GM21390 (cell line): ENCODE data around the gene TNFSF9.

ENCODE experiments used
- ATAC-seq: cut with Tn5 transposase; IDR thresholded peaks from one replicate; pipeline ENCODE4 v1.9.1; 2021; ENCODE audit not compliant: unreplicated experiment

Gene TNFSF9, protein sequence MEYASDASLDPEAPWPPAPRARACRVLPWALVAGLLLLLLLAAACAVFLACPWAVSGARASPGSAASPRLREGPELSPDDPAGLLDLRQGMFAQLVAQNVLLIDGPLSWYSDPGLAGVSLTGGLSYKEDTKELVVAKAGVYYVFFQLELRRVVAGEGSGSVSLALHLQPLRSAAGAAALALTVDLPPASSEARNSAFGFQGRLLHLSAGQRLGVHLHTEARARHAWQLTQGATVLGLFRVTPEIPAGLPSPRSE

DNA sequence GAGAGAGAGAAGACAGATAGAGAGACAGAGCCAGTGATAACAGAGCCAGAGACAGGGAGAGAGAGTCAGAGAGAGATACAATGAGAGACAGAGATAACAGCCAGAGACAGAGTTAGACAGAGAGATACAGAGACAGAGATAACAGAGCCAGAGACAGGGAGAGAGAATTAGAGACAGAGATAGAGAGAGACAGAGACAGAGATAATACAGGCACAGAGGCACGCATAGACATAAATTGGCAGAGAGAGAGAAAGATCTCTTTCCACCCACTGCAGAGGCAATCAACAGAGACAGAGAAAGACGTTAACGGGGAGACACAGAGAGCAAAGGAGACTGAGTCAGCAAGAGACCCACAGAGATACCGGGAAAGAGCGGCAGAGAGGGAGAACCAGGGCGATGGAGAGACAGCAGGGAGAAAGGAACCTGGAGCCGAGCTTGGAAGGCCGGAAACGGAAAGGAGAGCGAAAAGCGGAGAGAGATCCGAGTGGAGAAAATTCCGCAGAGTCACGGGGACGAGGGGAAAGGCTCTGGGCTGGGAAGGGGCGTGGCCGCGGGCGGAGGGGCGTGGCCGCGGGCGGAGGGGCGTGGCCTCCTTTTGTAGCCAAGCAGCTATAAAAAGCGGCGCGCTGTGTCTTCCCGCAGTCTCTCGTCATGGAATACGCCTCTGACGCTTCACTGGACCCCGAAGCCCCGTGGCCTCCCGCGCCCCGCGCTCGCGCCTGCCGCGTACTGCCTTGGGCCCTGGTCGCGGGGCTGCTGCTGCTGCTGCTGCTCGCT is at the start of gene TNFSF9:
TSS of gene TNFSF9 (plus strand) at position 641 of the 777 bp plus-strand sequence. CDS start at position 652, 11 bp downstream.
- no peak for ATAC-seq

GRCh38 chr19:6481541-6482342 is 49.1 kb upstream of the TNFSF9 start, which contains the start of gene DENND1C:
Gene DENND1C (minus strand): TSS chr19:6481787. CDS start chr19:6481695, 92 bp downstream.
- no peak for ATAC-seq

DNA sequence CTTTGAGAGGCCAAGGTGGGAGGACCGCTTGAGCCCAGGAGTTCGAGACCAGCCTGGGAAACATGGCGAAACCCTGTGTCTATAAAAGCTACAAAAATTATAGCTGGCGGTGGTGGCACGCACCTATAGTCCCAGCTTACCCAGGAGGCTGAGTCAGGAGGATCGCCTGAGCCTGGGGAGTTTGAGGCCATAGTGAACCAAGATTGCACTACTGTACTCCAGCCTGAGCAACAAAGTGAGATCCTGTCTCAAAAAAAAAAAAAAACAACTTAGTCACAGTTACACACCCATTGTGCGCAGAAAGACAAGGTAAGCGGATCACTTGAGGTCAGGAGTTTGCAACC is 48.5 kb upstream of the TNFSF9 start:
- ATAC-seq: no peak

DNA sequence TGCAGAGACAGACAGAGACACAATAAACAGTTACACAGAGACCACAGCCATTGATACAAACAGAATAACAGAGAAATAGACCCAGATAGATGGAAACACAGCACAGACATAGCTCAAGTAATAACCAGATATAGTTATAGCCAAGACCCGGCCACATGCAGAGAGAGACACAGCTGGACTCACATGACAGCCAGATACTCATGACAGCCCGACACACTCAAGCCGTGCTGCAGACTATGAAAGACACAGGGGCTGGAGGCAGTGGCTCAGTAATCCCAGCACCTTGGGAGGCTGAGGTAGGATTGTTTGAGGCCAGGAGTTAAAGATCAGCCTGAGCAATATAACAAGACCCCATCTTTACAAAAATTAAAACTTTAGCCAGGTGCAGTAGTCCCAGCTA is 47.6 kb upstream of the TNFSF9 start:
- no peak for ATAC-seq

DNA sequence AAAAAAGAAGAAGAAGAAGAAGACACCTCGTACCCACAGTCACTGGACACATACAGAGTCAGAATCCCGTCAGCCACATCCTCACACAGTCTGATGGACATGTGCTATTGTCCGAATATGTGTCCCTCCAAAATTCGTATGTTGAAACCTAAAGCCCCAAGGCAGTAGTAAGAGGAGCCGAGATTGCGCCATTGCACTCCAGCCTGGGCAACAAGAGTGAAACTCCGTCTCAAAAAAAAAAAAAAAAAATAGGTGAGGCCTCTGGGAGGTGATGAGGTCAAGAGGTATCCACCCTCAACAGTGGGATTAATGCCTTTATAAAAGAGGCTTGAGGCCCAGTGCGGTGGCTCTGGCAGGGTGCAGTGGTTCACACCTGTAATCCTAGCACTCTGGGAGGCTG is 46.6 kb upstream of the TNFSF9 start:
- ATAC-seq: no peak

- no peak for ATAC-seq
These were observed 46.0 kb upstream of the TNFSF9 start for GRCh38 chr19:6484831-6485230.

GRCh38 chr19:6489278-6490061 is 41.4 kb upstream of the TNFSF9 start:
- ATAC-seq: no peak

GRCh38 chr19:6490134-6490533 is 40.7 kb upstream of the TNFSF9 start:
- no peak for ATAC-seq

DNA sequence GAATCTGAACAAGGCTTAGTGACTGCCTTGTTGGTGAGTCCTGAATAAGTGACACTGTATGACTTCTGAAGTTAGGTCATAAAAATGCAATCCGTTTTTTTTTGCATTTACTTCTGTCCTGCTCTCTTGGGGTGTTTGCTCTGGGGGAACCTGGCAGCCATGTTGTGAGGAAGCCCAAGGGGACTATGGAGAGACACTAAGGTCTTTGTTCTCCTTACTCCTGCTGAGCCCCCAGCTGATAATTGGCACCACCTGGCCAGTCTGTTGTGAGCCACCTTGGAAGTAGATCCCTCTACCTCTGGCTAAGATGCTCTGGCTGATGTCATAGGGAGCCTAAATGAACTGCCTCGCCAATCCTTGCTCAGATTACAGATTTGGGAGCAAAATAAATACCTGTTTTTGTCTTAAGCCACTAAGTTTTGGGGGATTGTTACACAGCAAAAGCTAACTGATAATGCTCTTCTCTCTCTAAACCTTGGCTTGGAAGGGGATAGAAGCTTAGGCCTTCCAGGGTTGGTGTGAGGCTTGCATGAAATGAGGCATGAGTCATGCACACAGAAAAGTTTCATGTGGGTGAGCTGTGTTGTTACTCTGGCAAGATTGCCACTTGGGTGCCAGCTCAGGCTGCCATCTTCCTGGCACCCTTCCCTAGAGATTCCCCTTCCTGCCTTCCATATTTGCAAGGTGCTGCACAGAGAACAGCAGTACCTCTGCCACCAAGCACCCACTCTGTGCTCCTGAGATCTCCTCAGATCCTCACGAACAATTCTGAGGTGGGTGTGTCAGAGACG is 38.8 kb upstream of the TNFSF9 start:
- ATAC-seq: no peak

- ATAC-seq: no peak
These were observed 36.3 kb upstream of the TNFSF9 start for GRCh38 chr19:6494438-6495036.

DNA sequence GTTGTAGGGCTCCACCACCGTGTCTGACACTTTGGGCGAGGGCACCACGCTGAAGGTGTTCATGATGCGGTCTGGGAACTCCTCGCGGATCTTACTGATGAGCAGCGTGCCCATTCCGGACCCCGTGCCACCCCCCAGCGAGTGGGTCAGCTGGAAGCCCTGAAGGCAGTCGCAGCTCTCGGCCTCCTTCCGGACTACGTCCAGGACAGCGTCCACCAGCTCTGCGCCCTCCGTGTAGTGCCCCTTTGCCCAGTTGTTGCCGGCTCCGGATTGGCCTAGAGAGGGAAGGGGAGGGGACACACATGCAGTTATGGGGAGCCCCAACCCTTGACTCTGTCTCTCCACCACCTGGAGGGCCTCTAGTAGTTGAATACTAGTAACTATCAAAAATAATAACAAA is 34.9 kb upstream of the TNFSF9 start:
- no peak for ATAC-seq

- ATAC-seq: no peak
These were observed 32.4 kb upstream of the TNFSF9 start for GRCh38 chr19:6498294-6499036.

DNA sequence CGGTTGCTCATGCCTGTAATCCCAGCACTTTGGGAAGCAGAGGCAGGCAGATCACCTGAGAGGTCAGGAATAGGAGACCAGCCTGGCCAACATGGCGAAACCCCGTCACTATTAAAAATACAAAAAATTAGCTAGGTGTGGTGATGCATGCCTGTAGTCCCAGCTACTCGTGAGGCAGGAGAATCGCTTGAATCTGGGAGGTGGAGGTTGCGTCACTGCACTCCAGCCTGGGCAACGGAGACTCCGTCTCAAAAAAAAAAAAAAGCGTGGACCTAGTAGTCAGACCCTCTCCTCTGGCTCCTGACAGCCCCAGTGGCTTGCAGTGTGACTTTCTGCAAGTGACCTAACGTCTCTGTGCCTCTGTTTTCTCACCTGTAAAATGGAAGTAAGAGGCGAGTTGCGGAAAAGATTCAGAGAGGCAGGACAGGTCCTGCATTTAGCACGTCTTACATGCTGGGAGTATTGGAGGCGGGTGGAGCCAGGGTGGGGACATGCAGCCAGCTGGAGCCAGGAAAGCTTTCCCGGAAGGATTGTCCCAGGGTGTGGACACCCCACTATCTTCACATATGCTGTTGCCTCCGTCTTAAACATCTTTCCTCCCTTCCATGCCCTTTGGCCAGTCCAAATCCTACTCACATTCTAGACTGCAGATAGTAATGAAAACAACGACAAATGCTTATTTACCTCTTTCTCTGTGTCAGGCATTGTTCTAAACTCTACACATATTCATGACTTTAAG is 31.6 kb upstream of the TNFSF9 start:
- ATAC-seq: no peak

GRCh38 chr19:6500837-6501739 is 29.7 kb upstream of the TNFSF9 start:
- no peak for ATAC-seq

DNA sequence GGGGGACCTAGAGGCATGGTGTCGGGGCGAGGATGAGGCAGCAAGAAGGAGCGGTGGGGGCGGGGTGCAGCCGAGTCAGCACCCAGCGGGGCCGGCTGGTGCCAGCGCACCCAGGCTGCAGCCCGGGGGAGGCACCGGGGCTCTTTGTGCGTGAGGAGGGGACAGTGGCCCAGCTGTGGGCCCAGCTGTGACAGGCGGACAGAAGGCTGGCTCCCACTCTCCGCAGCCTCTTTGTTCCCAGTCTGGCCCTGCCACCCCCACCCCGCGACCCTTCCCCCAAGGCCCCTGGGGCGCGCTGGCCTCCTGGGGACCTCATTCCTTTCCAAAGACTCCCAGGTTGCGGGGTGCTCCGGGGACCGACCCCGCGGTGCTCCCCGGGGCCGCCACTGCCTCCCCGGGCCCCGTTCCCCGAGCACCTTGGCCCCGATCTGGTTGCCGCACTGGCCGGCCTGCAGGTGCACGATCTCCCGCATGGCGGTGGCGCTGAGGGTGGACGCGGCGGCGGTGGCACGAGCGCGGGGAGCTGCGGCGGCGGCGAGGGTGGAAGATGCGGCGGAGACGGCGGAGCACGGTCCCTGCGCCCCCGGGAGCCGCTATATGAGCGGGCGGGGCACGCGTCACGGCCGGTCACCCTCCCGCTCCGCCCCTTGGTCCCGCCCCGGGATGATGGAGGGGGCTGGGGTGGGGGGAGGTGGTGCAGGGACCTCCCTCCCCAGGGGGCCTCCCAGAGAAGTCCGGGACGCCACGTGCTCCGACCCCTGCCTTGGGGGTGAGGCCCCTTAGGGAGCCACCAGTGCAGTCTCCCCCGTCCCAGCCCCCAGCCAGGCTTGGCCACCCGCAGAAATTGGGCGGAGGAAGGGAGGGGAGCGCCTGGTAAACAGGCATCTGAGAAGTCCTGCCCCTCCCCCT is 28.8 kb upstream of the TNFSF9 start, which contains the start of gene TUBB4A:
TSS of gene TUBB4A (minus strand) at position 570 of the 909 bp plus-strand sequence. CDS start at position 473, 97 bp downstream.
- ATAC-seq: no peak
